Amniotic epithelial cell (primary cell): Measurements from ENCODE around the gene PEX26.
"Not testable (repeated sequence)": the region's sequence is repeated elsewhere in the genome, so short reads cannot be mapped to it uniquely, and the experiment has no call there.

ENCODE experiments used
- DNase-seq: peaks from one replicate; pipeline ENCODE4 v3.0.0-alpha.2; 2010; ENCODE audit warnings: low read depth

Gene PEX26

DNA sequence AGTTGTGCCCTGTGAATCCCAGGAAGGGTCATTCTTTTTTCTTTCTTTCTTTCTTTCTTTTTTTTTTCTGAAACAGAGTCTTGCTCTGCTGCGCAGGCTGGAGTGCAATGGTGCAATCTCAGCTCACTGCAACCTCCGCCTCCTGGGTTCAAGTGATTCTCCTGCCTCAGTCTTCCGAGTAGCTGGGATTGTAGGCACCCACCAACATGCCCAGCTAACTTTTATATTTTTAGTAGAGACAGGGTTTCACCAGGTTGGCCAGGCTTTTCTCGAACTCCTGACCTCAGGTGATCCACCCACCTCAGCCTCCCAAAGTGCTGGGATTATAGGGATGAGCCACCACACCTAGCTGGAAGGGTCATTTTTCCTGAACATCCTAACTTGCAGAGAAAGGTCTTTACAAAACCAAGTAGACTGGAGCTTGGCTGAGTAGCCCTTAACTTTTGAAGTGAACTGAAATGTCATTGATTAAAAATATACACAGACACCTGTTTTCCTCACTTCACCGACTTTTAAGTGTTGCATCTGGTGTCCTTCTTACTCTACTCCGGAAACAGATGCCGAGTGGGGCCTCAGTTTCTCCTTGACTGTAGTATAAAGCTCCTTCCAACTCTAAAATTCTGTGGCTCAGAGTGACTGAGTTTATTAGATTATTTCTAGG lies 6.4 kb upstream of the PEX26 start:
- not testable (repeated sequence) for DNase-seq

GRCh38 chr22:18071968-18072310 lies 5.9 kb upstream of the PEX26 start:
- DNase-seq = no peak

DNA sequence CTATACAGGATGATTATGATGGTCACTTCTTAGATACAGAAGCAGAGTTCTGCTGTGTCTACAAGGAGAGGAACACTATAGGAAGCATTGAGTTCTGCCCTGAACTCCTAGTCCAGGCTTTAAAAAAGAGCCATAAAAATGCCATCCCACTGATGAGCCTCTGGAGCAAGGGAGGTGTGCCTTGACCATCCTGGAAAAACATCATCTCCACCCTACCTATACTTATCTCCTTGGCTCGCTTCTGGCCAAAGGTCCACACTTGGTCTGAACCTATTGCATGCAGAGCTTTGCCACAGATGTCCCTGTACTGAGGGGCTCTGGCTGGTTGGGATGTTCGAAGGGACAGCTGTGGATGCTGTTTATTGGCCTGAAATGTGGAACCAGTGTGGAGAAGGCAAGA lies 4.3 kb upstream of the PEX26 start:
- no peak for DNase-seq

DNA sequence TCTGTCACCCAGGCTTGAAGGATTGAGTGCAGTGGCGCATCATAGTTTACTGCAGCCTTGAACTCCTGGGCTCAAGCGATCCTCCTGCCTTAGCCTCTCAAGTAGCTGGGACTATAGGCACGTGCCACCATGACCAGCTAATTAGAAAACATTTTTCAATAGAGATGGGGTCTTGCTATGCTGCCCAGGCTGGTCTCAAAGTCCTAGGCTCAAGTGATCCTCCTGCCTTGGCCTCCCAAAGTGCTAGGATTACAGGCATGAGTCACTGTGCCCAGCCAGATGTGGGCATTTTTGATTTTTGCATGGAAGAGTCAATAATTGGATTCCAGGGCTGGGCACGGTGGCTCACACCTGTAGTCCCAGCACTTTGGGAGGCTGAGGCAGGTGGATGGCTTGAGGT lies 3.9 kb upstream of the PEX26 start:
- DNase-seq = not testable (repeated sequence)

- DNase-seq = no peak
These were observed 2.6 kb upstream of the PEX26 start for GRCh38 chr22:18075101-18075719.

GRCh38 chr22:18075720-18076497 lies 1.9 kb upstream of the PEX26 start:
- DNase-seq = peak; percentile 85

DNA sequence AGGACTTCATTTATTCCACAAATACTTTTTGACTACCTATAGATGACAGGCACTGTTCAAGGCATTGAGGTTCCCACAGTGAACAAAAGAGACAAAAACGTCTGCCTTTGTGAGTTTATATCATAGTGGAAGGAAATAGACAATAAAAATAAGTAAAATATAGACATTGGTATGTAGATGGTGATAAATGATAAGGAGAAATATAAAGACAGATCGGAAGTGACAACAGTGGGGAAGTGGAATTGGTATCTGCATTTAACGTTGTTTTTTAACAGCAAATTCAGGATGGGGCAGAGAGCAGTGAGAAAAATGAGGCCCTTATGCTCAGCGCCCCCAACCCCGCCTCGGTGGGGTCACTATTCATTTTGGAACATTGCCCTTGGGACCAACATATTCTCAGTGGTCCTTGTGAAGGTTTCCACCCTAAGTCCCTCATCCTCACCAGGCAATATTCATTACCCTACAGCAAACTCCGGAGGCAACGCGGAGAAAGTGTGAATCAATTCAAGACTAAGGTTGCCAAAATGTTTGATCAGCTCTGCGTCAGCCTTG lies 627 bp upstream of the PEX26 start:
- DNase-seq = no peak

GRCh38 chr22:18078329-18079041 lies 695 bp downstream of the PEX26 start:
- peak; percentile 36 for DNase-seq

DNA sequence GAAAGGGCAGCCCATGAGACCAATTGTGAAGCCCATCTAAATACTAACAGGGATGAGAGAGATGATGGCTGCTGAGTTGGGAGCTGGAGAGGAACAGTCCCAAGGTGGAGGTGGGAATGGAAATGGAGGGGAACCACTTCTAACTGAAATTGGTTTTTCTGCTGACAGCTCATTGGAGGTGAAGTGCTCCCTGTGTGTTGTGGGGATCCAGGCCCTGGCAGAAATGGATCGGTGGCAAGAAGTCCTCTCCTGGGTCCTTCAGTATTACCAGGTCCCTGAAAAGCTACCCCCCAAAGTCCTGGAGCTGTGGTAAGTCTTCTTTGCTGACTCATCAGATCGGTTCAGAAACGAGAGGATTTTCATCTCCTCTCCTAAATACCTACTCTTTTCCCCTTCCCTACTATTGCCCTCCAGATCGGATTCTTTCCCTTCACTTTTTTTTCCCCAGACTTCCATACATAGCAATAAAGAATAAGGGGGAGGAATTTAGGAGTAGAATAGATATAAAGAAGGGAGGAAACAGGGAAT lies 2.0 kb downstream of the PEX26 start:
- no peak for DNase-seq

GRCh38 chr22:18081416-18081815 lies 3.6 kb downstream of the PEX26 start:
- no peak for DNase-seq

DNA sequence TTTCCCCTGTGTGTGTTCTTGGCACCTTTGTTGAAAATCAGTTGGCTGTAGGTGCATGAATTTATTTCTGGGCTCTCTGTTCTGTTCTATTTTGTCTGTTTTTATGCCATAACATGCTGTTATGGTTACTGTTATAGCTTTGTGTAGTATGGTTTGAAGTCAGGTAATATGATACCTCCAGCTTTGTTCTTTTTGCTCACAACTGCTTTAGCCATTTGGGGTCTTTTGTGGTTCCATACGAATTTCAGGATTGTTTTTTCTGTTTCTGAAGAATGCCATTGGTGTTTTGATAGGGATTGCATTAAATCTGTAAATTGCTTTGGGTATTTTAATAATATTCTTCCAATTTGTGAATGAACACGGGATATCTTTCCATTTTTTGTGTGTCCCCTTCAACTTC lies 4.7 kb downstream of the PEX26 start:
- DNase-seq = no peak

GRCh38 chr22:18083406-18083805 lies 5.6 kb downstream of the PEX26 start:
- no peak for DNase-seq

- no peak for DNase-seq
These were observed 7.4 kb downstream of the PEX26 start for GRCh38 chr22:18085188-18085587.

DNA sequence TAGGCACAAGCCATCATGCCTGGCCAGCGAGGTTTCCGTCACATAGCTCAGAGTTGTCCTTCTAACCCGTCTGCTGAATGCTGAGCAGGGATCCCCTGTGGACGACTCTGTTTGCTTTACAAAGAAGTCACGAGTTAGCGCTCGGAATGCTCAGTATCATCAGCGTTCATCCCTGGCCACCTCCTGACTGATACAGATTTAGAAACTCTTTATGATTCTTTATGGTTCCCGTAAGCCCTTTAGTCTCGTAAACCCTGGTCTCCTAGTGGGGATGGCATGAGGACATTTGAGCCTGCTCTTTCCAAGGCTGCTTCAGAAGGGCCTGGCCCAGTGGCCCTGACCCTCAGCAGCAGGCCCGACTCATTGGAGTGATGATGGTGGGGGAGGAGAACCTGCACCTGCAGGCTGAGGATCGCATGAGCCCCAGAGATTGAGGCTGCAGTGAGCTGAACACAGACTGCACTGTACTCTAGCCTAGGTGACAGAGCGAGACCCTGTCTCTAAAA lies 9.6 kb downstream of the PEX26 start:
- no peak for DNase-seq

GRCh38 chr22:18088825-18089568 lies 11.2 kb downstream of the PEX26 start:
- DNase-seq = no peak

GRCh38 chr22:18090286-18090685 lies 12.5 kb downstream of the PEX26 start:
- DNase-seq = no peak

GRCh38 chr22:18091478-18091877 lies 13.7 kb downstream of the PEX26 start:
- DNase-seq = no peak

DNA sequence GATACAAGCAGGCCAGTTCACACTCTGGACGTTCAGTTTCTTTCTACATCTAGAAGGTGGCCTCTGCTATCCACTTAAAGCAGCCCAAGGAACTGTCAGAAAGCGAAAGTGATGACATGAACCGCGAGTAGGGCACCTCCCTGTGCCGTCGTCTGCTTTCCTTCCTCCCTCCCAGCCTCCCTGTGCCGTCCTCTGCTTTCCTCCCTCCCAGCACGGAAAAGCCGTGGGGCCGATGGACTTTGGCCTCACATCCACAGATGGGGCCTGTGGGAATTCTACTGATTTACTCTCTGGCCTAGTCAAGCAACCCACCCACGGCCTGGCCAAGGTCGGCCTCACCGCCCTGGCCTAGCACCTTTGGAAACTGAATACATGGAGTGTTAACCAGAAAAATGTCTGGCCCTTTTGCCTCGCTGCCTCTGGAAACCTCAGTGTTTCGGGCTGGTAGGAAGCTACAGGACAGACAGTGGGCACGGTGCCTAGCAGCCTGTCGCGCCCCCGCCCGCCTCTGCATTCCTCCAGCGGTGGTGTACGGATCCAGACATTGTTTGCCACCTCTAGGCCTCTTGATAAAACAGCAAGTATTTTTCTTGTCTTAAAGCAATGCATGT lies 14.2 kb downstream of the PEX26 start:
- DNase-seq = peak; percentile 80

DNA sequence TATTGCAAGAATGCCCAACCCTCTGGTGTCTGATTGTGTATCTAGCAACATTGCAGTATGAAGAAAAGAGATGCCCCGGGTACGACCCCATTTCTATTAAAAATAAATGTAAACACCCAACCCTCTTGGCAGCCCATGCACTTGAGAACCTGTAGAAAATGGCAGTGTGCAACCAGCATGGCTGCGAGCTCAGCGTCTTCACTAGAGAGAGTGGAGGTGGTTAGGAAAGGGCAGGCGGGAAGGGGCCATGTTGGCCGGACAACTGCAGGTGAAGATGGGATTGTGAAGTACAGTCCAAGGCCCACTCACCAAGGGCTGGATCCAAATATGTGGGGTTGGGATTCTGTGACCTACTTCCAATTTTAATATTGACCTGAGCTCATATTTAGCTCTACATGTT lies 15.9 kb downstream of the PEX26 start:
- no peak for DNase-seq

DNA sequence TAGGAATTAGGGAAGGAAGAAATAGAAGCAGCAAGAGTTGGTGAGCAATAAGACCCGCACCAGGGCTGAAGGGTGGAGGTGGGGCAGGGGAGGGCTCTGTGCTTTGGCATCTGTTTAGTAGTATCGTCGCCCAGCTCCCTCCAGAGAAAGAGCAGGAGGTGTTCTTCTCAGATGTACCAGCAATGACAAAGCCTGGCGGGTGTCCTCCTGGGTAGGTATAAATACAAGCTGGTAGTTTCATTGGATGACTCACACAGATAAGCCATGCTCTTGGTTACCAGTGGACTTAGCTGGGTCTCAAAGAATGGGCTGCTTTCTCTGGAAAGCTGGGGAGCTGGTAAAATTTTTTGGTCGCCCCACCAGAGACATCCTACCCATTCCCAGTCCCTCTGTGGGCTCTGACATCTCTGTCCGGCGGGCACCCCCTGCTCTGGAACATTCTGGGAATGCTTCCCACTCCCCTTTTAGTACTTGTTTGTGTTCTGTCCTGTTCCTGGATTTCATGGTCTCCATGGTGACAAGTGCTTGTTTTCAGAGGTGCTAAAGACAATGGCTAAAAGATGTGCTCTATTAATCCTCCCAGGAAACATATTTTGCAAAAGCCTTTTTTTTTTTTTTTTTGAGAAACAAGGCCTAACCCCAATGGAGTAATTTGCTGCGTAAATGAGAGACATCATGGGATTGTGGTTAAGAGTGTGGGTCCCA lies 17.5 kb downstream of the PEX26 start:
- peak; percentile 49 for DNase-seq
